ENCODE results near the gene BMPR1B.

GRCh38 chr4:94880956-94881355, 123.2 kb downstream of the BMPR1B start:
- TF ChIP-seq, protein P1, sequence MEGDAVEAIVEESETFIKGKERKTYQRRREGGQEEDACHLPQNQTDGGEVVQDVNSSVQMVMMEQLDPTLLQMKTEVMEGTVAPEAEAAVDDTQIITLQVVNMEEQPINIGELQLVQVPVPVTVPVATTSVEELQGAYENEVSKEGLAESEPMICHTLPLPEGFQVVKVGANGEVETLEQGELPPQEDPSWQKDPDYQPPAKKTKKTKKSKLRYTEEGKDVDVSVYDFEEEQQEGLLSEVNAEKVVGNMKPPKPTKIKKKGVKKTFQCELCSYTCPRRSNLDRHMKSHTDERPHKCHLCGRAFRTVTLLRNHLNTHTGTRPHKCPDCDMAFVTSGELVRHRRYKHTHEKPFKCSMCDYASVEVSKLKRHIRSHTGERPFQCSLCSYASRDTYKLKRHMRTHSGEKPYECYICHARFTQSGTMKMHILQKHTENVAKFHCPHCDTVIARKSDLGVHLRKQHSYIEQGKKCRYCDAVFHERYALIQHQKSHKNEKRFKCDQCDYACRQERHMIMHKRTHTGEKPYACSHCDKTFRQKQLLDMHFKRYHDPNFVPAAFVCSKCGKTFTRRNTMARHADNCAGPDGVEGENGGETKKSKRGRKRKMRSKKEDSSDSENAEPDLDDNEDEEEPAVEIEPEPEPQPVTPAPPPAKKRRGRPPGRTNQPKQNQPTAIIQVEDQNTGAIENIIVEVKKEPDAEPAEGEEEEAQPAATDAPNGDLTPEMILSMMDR (IDR thresholded peaks at IDR 0.05; ENCODE audit: borderline replicate concordance, extremely low read depth, low read length, poor library complexity, severe bottlenecking) = no peak
- TF ChIP-seq EZH2 (IDR thresholded peaks at IDR 0.05; ENCODE audit: borderline replicate concordance, low read depth, low read length, severe bottlenecking) = no peak

Measured in DND-41 (cell line).